ENCODE data around the gene DGKH. TPM values are rescaled to one million over a fixed set of nuclear protein-coding genes. Genes with fewer than 3 reads are reported as not detected.

The DGKH gene
- total and polyA plus RNA-seq, 9 of the 15 experiments (the other 6 are each of a cell fraction or from before 2014, with no cell fraction given), result 0.38 to 4.4 (median 3.1) TPM

DNA sequence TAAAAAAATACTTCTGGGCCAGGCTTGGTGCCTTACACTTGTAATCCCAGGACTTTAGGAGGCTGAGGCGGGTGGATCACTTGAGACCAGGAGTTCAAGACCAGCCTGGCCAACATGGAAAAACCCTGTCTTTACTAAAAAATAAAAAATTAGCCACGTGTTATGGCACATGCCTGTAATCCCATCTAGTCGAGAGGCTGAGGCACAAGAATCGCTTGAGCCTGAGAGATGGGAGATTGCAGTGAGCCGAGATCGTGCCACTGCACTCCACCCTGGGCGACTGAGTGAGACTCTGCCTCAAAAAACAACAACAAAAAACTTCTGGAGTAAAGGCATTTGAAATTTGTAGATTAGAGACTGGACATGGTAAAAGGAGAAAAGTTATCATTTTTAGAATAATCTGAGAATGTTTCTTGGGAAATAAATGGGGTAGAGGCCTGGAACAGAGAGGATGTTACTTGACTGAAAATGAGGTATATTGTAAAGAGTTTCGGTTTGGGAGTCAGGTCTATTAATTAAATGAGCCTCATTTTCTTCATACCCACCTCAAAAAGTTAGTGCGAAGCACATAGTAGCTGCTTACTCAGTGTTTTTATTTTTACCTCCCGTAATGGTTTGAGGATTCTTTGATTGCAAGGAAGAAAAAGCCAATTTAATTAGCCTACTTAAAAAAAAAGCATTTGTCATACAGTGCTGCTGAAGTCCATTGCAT is 226.1 kb downstream of the DGKH start (continued):
- TF ChIP-seq HOXB6 (CRISPR knock-in tag; IDR thresholded peaks at IDR 0.05; ENCODE audit: borderline replicate concordance) (no peak), SRF (CRISPR knock-in tag; IDR thresholded peaks at IDR 0.05) (peak in 1 of 2 experiments; percentile 26; a peak in 1 of 4 replicates)
- TF ChIP-seq, protein P1, sequence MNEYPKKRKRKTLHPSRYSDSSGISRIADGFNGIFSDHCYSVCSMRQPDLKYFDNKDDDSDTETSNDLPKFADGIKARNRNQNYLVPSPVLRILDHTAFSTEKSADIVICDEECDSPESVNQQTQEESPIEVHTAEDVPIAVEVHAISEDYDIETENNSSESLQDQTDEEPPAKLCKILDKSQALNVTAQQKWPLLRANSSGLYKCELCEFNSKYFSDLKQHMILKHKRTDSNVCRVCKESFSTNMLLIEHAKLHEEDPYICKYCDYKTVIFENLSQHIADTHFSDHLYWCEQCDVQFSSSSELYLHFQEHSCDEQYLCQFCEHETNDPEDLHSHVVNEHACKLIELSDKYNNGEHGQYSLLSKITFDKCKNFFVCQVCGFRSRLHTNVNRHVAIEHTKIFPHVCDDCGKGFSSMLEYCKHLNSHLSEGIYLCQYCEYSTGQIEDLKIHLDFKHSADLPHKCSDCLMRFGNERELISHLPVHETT (CRISPR knock-in tag; conservative IDR thresholded peaks at IDR 0.05 in 1 of 2, IDR thresholded peaks at IDR 0.05 in 1 of 2), result no peak

DNA sequence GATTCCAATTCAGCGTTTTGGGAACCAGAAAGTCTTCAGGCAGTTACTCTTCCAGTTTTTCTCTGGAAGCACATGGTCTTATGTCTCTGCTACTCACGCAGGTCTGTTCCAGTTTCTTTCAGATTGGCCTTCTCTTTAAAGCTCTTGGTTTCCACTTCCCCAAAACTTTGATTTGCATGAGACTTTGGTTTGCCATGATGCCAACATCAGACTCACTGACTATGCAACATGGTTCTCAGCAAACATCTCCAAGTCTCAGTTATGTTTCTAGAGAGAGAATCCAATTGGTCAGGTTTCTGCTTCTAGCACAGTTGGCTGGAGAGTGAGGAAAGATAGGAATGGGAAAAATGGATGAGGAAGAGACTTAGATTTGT is 226.6 kb downstream of the DGKH start:
- H2AFZ ChIP-seq (ENCODE audit: low read depth, low read length), result no peak overlapping the region
- H3K27ac ChIP-seq (ENCODE audit: extremely low read depth, low read depth, low read length), result peak overlapping the region; percentile 82
- H3K4me1 ChIP-seq (replicated peaks in 1 of 2; ENCODE audit: control insufficient read depth in 2 of 2, insufficient read depth in 2 of 2, low read length in 2 of 2), result peaks cover 15 to 19% of the 10 kb centered on the region in 2 experiments; a peak in 4 of 5 replicates
- intact Hi-C loops (cut with micrococcal nuclease) (loop anchor here (10.0 kb wide), 1 partner anchor 230 kb away; the partner anchor contains the start of gene DGKH), in situ Hi-C loops (cut with MboI) (no loop called here)
- DNase-seq (ENCODE audit: extremely low read depth in 1 of 4, low spot score in 3 of 4), result no peak
- CTCF ChIA-PET (ENCODE audit: low intra/inter-chr PET ratio), result no interaction called here
- peaks cover 7% of the 10 kb centered on the region for H3K9me3 ChIP-seq (replicated peaks; ENCODE audit: control insufficient read depth, insufficient read depth, low read depth, low read length)
- peaks cover 81% of the 10 kb centered on the region for H3K79me2 ChIP-seq (ENCODE audit: control insufficient read depth, insufficient read depth, low read length)
- H3K27me3 ChIP-seq (ENCODE audit: control insufficient read depth in 2 of 2, insufficient read depth in 2 of 2, low read length in 2 of 2), result no peaks in the 10 kb centered on the region
- no peak for ATAC-seq
- peak overlapping the region; percentile 91 for H3K4me2 ChIP-seq (ENCODE audit: insufficient read depth, low read length)
- POLR2A ChIA-PET, result no interaction called here
- no peaks in the 10 kb centered on the region for H3K9me1 ChIP-seq (ENCODE audit: control insufficient read depth, insufficient read depth, low read length)
- BruUV-seq (replicated peaks), result no TSS peak
- H3K9ac ChIP-seq (ENCODE audit: insufficient read depth in 1 of 2, low read depth in 2 of 2, low read length in 2 of 2), result peak overlapping the region in 1 of 2 experiments; percentile 87; a peak in 1 of 4 replicates
- 0% methylated on average over 2 of the region's 2 CpGs for WGBS (ENCODE audit: insufficient coverage, low coverage, missing lambda C conversion rate)
- H3K36me3 ChIP-seq (ENCODE audit: control insufficient read depth, insufficient read depth, low read length), result no peaks in the 10 kb centered on the region; the same call in 2 of the 3 replicates
- H3K4me3 ChIP-seq, result peak overlapping the region; percentile 83; the same call in 1 of the 2 replicates
- no peaks in the 10 kb centered on the region for H4K20me1 ChIP-seq (replicated peaks; ENCODE audit: control insufficient read depth, insufficient read depth, low read length)
- peak; percentile 26 for FAIRE-seq
- 0 out of 4 replicates have a peak, but pooled peaks of 1 of the 2 experiments have one; percentile 18 for TF ChIP-seq NRF1 (conservative IDR thresholded peaks at IDR 0.05 in 1 of 2, IDR thresholded peaks at IDR 0.05 in 1 of 2)
- TF ChIP-seq ZFP30 (CRISPR knock-in tag; IDR thresholded peaks at IDR 0.05; ENCODE audit: borderline replicate concordance), result no peak
- TF ChIP-seq ZNF347 (CRISPR knock-in tag; IDR thresholded peaks at IDR 0.05; ENCODE audit: low read depth), result no peak
- TF ChIP-seq SPI1 (IDR thresholded peaks at IDR 0.05; ENCODE audit: borderline replicate concordance, low read depth, low read length), result peak; percentile 87; the same call in 1 of the 2 replicates
- TF ChIP-seq, protein P2, sequence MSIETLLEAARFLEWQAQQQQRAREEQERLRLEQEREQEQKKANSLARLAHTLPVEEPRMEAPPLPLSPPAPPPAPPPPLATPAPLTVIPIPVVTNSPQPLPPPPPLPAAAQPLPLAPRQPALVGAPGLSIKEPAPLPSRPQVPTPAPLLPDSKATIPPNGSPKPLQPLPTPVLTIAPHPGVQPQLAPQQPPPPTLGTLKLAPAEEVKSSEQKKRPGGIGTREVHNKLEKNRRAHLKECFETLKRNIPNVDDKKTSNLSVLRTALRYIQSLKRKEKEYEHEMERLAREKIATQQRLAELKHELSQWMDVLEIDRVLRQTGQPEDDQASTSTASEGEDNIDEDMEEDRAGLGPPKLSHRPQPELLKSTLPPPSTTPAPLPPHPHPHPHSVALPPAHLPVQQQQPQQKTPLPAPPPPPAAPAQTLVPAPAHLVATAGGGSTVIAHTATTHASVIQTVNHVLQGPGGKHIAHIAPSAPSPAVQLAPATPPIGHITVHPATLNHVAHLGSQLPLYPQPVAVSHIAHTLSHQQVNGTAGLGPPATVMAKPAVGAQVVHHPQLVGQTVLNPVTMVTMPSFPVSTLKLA (conservative IDR thresholded peaks at IDR 0.05), result peak in 1 of 2 experiments; percentile 39; a peak in 1 of 4 replicates
- TF ChIP-seq NR2C2 (CRISPR knock-in tag; IDR thresholded peaks at IDR 0.05), result no peak
- TF ChIP-seq NR2C2 (tag; IDR thresholded peaks at IDR 0.05), result no peak
- no peak for TF ChIP-seq LCOR (CRISPR knock-in tag; IDR thresholded peaks at IDR 0.05)
- TF ChIP-seq SMAD4 (CRISPR knock-in tag; conservative IDR thresholded peaks at IDR 0.05), result no peak
- TF ChIP-seq, protein P3, sequence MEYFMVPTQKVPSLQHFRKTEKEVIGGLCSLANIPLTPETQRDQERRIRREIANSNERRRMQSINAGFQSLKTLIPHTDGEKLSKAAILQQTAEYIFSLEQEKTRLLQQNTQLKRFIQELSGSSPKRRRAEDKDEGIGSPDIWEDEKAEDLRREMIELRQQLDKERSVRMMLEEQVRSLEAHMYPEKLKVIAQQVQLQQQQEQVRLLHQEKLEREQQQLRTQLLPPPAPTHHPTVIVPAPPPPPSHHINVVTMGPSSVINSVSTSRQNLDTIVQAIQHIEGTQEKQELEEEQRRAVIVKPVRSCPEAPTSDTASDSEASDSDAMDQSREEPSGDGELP (CRISPR knock-in tag; IDR thresholded peaks at IDR 0.05; ENCODE audit: borderline replicate concordance), result no peak

All from K562 (cell line).